IPS-20b (cell line): ENCODE data around the gene MTRR.

Source experiments
- H3K27ac ChIP-seq: one replicate; pipeline ENCODE4 v1.5.1; 2013; ENCODE audit warnings: low read length
- H3K27me3 ChIP-seq: 2 replicates; pipeline ENCODE4 v1.6.1; 2013; ENCODE audit warnings: mild to moderate bottlenecking, low read length, inconsistent platforms; ENCODE audit not compliant: insufficient read depth
- H3K36me3 ChIP-seq: 2 replicates; pipeline ENCODE4 v1.6.1; 2013; ENCODE audit warnings: low read depth, mild to moderate bottlenecking, inconsistent platforms, low read length, moderate library complexity; ENCODE audit not compliant: insufficient read depth
- H3K4me1 ChIP-seq: 2 replicates; pipeline ENCODE4 v1.6.1; 2013; ENCODE audit warnings: mild to moderate bottlenecking, control low read depth, inconsistent platforms, low read length, moderate library complexity; ENCODE audit not compliant: insufficient read depth
- H3K4me3 ChIP-seq: 2 replicates; pipeline ENCODE4 v1.5.1; 2013; ENCODE audit warnings: mild to moderate bottlenecking, low read length, inconsistent platforms
- H3K9ac ChIP-seq: 2 replicates; pipeline ENCODE4 v1.6.1; 2013; ENCODE audit warnings: low read depth, mild to moderate bottlenecking, inconsistent platforms, low read length, moderate library complexity
- H3K9me3 ChIP-seq: 2 replicates; pipeline ENCODE4 v1.6.1; 2013; ENCODE audit warnings: mild to moderate bottlenecking, low read depth, low read length, inconsistent platforms; ENCODE audit not compliant: insufficient read depth

MTRR gene

DNA sequence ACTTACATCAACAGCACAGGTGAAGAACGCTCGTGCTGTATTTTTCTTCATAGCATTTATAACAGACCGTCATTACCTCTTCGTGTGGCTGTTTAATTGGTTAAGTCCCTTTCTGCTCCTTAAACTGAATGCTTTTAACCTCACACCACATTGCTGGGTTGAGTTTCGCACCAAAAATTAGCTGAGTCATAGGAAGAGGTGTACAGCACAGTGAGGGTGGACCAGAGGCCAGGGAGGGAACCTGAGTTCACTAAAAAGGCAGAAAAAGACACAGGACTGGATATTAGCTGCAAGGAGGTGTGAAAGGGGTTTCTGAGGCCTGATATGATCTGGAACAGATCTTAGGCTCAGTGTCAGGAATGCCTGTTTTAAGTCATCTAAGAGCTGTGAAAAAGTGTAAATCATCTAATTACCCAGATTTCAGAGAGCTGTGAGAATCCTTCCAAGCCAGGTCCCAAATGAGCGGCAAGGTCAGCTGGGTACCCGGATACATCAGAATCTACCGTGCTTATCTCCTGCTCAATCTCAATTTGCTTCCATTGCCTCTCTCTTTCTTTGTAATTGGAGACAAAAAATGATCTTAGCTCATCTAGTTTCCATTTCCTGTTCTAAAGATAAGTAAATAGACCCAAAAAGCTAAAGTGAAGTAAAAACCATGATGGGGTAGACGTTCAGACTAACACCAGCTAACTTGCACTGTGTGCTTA lies 10.9 kb upstream of the MTRR start:
- H3K4me3 ChIP-seq, result no peak overlapping the region
- peaks cover 47% of the 10 kb centered on the region for H3K36me3 ChIP-seq
- no peaks in the 10 kb centered on the region for H3K4me1 ChIP-seq
- H3K27me3 ChIP-seq, result no peaks in the 10 kb centered on the region
- no peak overlapping the region for H3K27ac ChIP-seq
- H3K9ac ChIP-seq, result no peak overlapping the region
- H3K9me3 ChIP-seq, result no peaks in the 10 kb centered on the region; the same call in 1 of the 2 replicates

DNA sequence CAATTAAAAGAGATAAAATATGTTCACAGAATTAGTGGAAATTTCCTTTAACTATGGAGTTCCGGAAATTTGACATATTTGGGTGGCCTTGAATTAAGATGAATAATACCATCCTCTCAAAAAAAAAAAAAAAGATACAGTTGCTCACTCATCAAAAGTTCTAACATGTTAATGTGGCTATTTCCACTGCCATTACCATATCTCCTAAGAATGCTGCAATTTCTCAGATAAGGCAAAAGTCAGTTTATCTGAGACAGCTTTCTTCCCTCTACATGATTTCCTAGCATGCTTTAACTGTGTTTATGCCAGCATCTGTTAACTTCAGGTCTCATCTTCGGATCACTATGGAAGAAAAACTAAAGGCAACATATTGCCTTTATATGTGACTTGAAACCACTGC lies 2.8 kb upstream of the MTRR start:
- no peaks in the 10 kb centered on the region for H3K4me1 ChIP-seq
- no peaks in the 10 kb centered on the region for H3K9me3 ChIP-seq
- H3K36me3 ChIP-seq, result peaks cover 45% of the 10 kb centered on the region
- no peak overlapping the region for H3K9ac ChIP-seq
- H3K27ac ChIP-seq, result no peak overlapping the region
- H3K4me3 ChIP-seq, result no peak overlapping the region
- no peaks in the 10 kb centered on the region for H3K27me3 ChIP-seq

DNA sequence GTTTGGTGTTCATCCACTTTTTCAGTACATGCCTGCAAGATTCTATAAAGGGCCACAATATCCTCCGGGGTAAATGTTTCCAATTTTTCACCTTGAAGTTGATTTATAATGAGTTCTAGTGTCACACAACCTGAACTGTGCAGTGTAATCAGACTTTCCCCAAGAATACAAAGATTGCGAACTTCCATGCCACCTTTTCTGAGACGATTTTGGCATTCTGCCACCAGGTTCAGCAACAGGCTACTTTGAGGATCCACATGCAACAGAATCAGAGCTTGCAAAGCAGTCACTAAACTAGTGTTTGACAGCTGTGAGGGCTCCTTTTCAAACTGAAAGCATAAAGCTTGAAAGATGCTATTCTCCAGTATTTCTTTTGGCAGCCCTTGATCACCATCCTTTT lies 1.7 kb upstream of the MTRR start:
- H3K9me3 ChIP-seq, result no peaks in the 10 kb centered on the region
- H3K9ac ChIP-seq, result no peak overlapping the region
- H3K27ac ChIP-seq, result no peak overlapping the region
- H3K4me1 ChIP-seq, result no peaks in the 10 kb centered on the region
- peaks cover 45% of the 10 kb centered on the region for H3K36me3 ChIP-seq
- no peak overlapping the region; the same call in 1 of the 2 replicates for H3K4me3 ChIP-seq
- H3K27me3 ChIP-seq, result no peaks in the 10 kb centered on the region

DNA sequence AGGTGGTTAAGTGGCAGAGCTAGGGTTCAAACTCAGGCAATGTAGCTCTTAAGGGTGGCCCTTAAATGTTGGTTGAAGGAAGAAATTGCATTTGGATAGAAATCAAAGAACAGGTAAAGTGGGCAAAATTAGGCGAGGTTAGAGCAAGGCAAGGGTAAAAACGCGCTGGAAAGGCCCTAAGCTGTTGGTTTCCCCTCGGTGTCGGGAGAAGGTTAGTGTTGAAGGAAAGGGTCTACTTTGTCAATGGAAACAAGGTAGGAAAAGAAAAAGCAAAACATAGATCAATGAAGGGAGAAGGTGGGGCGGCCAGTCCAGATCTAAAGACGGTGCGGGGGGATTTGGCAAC lies 548 bp upstream of the MTRR start:
- Histone ChIP-seq H3K36me3 (peaks cover 45% of the 10 kb centered on the region), H3K4me1 (no peaks in the 10 kb centered on the region), H3K9me3 (no peaks in the 10 kb centered on the region), H3K27ac (no peak overlapping the region), H3K9ac (peak overlapping the region; percentile 82; the same call in 1 of the 2 replicates), H3K27me3 (no peaks in the 10 kb centered on the region), H3K4me3 (peak overlapping the region; percentile 78)

DNA sequence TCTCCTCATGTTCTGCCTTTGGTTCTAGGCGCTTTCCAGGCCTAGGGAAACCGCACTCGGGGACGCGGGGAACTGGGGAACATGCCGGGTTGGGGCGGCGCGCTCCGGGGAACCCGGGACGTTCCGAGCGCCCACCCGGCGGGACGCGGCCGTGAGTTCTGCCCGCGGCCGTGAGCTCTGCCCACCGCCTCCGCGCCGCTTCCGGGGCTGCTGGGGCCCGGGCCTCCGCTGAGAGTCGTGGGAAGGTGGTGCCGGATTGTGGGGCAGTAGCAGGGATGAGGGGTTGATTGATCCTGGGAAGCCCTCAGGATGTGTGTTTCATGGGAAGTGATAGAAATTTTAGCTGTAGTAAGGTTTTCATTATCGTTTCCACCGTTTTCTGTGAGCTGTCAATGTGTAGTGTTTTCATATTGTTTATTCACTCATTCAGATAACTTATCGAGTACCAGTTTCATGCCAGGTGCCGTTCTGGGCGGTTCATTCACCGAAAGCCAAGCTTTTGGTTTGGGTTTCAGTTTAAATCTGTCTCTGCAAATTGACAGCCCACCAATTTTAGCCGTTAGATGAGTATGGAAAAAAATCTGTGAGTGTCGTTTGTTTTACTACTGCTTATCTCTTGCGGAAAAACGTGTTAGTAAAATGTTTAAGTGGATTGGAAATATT lies 657 bp downstream of the MTRR start:
- H3K27ac ChIP-seq, result no peak overlapping the region
- peaks cover 53% of the 10 kb centered on the region for H3K36me3 ChIP-seq
- peak overlapping the region; percentile 78 for H3K4me3 ChIP-seq
- H3K9me3 ChIP-seq, result no peaks in the 10 kb centered on the region
- H3K27me3 ChIP-seq, result no peaks in the 10 kb centered on the region
- peak overlapping the region; percentile 82; the same call in 1 of the 2 replicates for H3K9ac ChIP-seq
- no peaks in the 10 kb centered on the region for H3K4me1 ChIP-seq

DNA sequence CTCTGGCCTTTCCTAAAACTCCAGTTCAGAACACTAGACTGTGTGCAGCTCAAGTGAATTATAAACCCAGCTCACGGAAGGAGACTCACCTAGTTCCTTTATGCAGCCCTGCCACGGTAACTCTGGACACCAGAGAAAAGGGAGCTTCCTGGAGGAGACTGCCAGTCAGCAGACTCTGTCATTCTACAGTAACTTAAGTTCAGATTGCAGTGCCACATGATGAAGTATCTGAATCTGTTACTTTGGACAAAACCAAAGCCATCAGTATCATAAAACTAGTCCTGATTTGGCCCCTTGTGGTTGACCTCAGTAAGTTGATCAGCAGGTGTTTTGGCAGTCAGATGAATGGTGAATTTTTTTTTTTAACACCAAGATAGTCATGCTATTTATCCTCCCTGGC lies 2.7 kb downstream of the MTRR start:
- Histone ChIP-seq H3K36me3 (peaks cover 57% of the 10 kb centered on the region), H3K27ac (no peak overlapping the region), H3K9ac (no peak overlapping the region), H3K4me1 (no peaks in the 10 kb centered on the region), H3K27me3 (no peaks in the 10 kb centered on the region), H3K4me3 (no peak overlapping the region), H3K9me3 (no peaks in the 10 kb centered on the region)

DNA sequence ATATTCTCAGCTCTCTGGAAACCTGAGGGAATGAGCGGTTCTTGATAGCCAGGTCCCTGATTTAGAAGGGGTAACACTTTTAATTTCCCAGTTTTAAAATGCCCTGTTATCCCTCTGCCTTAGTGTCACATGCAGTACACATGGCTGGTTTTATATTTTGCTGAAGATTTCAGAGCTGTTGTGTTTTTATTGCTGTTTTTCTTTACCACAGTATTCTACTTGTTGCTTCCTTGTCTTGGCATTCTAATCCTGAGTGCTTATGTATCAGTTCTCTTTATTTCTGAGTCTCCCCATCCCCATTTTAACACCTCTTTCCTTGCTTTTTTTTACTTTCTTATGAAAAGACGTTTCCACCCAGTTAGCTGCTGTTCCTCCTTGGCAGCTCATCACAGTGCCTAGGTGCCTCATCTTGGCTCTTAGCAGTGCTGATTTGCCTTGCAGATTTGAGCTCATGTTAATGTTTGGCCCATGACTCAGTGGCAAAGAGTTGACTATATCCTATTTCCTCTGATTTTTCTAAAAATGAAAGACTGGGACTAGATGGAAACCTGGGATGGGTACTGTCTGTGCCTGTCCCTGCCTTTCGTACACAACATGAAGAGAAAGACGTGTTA lies 3.7 kb downstream of the MTRR start:
- peaks cover 65% of the 10 kb centered on the region for H3K36me3 ChIP-seq
- H3K4me3 ChIP-seq, result no peak overlapping the region
- H3K27me3 ChIP-seq, result no peaks in the 10 kb centered on the region
- H3K27ac ChIP-seq, result no peak overlapping the region
- no peak overlapping the region for H3K9ac ChIP-seq
- H3K4me1 ChIP-seq, result no peaks in the 10 kb centered on the region
- H3K9me3 ChIP-seq, result no peaks in the 10 kb centered on the region

DNA sequence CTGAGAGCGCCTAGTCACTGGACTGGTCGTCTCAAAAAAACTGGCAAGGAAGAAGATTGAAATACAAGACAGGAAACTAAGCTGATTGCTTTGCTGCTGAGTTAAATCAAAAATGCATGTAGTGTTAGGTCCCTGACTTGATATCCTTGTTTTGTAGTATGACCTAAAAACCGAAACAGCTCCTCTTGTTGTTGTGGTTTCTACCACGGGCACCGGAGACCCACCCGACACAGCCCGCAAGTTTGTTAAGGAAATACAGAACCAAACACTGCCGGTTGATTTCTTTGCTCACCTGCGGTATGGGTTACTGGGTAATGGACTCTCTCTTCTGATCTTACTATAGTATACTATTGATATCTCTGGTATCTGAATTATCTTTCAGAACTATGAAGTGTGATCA lies 4.3 kb downstream of the MTRR start:
- H3K4me1 ChIP-seq, result no peaks in the 10 kb centered on the region
- no peak overlapping the region for H3K9ac ChIP-seq
- H3K27me3 ChIP-seq, result no peaks in the 10 kb centered on the region
- H3K4me3 ChIP-seq, result no peak overlapping the region
- H3K27ac ChIP-seq, result no peak overlapping the region
- H3K36me3 ChIP-seq, result peaks cover 71% of the 10 kb centered on the region
- no peaks in the 10 kb centered on the region for H3K9me3 ChIP-seq

DNA sequence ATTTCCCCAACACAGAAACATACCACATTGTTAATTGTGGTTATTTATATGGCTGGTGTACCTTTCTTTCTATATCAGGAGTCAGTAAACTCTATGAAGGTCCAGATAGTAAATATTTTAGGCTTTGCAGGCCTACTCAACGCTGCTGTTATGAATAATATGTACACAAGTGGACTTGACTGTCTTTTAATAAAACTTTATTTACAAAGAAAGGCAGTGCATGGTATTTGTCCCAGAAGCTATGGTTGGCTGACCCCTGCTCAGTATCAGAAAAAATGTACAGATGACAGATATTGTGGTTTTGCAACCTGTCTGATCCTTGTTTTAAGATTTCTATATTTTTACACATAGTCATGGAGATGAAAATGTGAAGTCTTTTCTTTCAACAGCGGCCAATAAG lies 5.7 kb downstream of the MTRR start:
- H3K9me3 ChIP-seq, result no peaks in the 10 kb centered on the region
- H3K36me3 ChIP-seq, result peaks cover 84% of the 10 kb centered on the region
- H3K27ac ChIP-seq, result no peak overlapping the region
- H3K4me3 ChIP-seq, result no peak overlapping the region
- no peaks in the 10 kb centered on the region for H3K4me1 ChIP-seq
- no peaks in the 10 kb centered on the region for H3K27me3 ChIP-seq
- no peak overlapping the region for H3K9ac ChIP-seq

DNA sequence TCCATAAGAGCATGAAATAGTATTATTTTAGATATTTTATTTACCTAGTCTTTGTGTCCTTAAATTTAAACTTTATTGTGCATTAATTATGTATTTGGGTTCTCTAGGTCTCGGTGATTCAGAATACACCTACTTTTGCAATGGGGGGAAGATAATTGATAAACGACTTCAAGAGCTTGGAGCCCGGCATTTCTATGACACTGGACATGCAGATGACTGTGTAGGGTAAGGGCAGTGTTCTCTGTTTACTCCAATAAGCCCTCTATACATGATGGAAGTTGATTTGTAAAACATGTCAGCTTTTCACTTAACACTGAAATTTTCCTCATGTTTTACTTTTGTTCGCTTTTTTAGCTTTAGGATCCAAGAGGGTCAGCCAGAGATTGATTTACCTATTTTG lies 6.2 kb downstream of the MTRR start:
- Histone ChIP-seq H3K36me3 (peaks cover 89% of the 10 kb centered on the region), H3K4me3 (no peak overlapping the region), H3K9ac (no peak overlapping the region), H3K27me3 (no peaks in the 10 kb centered on the region), H3K27ac (no peak overlapping the region), H3K4me1 (no peaks in the 10 kb centered on the region), H3K9me3 (no peaks in the 10 kb centered on the region)

DNA sequence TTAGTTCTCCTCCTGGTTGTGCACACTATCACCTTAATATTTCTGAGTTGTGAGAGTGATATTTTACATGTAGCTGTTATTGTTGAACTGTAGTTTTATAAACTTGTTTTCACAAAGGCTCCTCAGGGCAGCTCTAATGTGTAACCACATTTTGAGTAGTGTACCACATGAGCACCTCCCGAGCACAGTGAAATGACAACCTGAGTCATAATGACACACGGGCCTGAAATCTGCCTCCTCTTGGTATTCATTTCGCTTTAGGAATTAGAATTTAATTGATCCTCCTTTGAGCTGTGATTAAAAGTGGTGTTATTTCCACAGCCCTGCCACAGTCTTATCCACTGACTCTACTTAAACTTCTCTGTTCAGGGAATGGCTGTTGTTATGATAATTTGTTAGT lies 7.9 kb downstream of the MTRR start:
- Histone ChIP-seq H3K36me3 (peaks cover 95% of the 10 kb centered on the region), H3K4me3 (no peak overlapping the region), H3K9ac (no peak overlapping the region), H3K9me3 (no peaks in the 10 kb centered on the region), H3K4me1 (no peaks in the 10 kb centered on the region), H3K27me3 (no peaks in the 10 kb centered on the region), H3K27ac (no peak overlapping the region)

DNA sequence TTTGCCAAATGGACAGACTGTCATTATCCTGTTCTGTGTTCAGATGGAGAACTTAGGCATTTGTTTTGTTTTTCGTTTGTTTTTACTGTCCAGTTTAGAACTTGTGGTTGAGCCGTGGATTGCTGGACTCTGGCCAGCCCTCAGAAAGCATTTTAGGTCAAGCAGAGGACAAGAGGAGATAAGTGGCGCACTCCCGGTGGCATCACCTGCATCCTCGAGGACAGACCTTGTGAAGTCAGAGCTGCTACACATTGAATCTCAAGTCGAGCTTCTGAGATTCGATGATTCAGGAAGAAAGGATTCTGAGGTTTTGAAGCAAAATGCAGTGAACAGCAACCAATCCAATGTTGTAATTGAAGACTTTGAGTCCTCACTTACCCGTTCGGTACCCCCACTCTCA lies 8.9 kb downstream of the MTRR start:
- H3K9me3 ChIP-seq, result no peaks in the 10 kb centered on the region
- H3K4me3 ChIP-seq, result no peak overlapping the region
- H3K36me3 ChIP-seq, result peaks cover 97% of the 10 kb centered on the region
- no peak overlapping the region for H3K27ac ChIP-seq
- no peaks in the 10 kb centered on the region for H3K4me1 ChIP-seq
- H3K9ac ChIP-seq, result no peak overlapping the region
- H3K27me3 ChIP-seq, result no peaks in the 10 kb centered on the region
